22Rv1 (cell line): ENCODE data around the gene FADS3.
"Not testable (repeated sequence)": the region's sequence is repeated elsewhere in the genome, so short reads cannot be mapped to it uniquely, and the experiment has no call there.

Source experiments
- H3K27ac ChIP-seq: fragments of 450-650 bp; 2 replicates; pipeline ENCODE4 v1.5.1; 2017
- CTCF ChIP-seq: fragments of 450-650 bp; IDR thresholded peaks from 2 replicates; pipeline ENCODE4 v1.5.1; 2017; ENCODE audit warnings: mild to moderate bottlenecking
- ZFX ChIP-seq: fragments of 450-650 bp; IDR thresholded peaks from 2 replicates; pipeline ENCODE4 v1.6.1; 2017; ENCODE audit warnings: antibody characterized with exemption, borderline replicate concordance

Gene FADS3

GRCh38 chr11:61883327-61883726 lies 8.0 kb downstream of the FADS3 start:
- no peak overlapping the region for H3K27ac ChIP-seq
- TF ChIP-seq CTCF (no peak), ZFX (no peak)

- H3K27ac ChIP-seq: no peak overlapping the region
- TF ChIP-seq ZFX: no peak
- TF ChIP-seq CTCF: no peak
Measured at GRCh38 chr11:61882879-61883278, 8.5 kb downstream of the FADS3 start.

- not testable (repeated sequence) for H3K27ac ChIP-seq
Measured at GRCh38 chr11:61882267-61882666, 9.1 kb downstream of the FADS3 start.

GRCh38 chr11:61881397-61881796 lies 9.9 kb downstream of the FADS3 start:
- H3K27ac ChIP-seq: no peak overlapping the region
- TF ChIP-seq ZFX: no peak
- TF ChIP-seq CTCF: no peak

- H3K27ac ChIP-seq: no peak overlapping the region
- TF ChIP-seq CTCF: no peak
- TF ChIP-seq ZFX: no peak
Measured at GRCh38 chr11:61880454-61880853, 10.9 kb downstream of the FADS3 start.

- no peak for TF ChIP-seq CTCF
- no peak for TF ChIP-seq ZFX
- H3K27ac ChIP-seq: no peak overlapping the region
Measured at GRCh38 chr11:61880031-61880430, 11.3 kb downstream of the FADS3 start.

GRCh38 chr11:61879152-61879551 lies 12.2 kb downstream of the FADS3 start:
- TF ChIP-seq ZFX: no peak
- no peak overlapping the region for H3K27ac ChIP-seq

- no peak for TF ChIP-seq ZFX
- no peak for TF ChIP-seq CTCF
- H3K27ac ChIP-seq: no peak overlapping the region
Measured at GRCh38 chr11:61875698-61876097, 15.6 kb downstream of the FADS3 start.
